GM23248 (cell line): Measurements from ENCODE around the gene PREP.

Source experiments
- EZH2 ChIP-seq: fragments of 200-600 bp; sonication (generic); IDR thresholded peaks from 2 replicates; pipeline ENCODE4 v1.6.1; 2018; ENCODE audit warnings: antibody characterized with exemption, mild to moderate bottlenecking; ENCODE audit not compliant: insufficient read depth, poor library complexity, severe bottlenecking
- EZH2phosphoT487 ChIP-seq: fragments of 200-600 bp; sonication (generic); IDR thresholded peaks from 2 replicates; pipeline ENCODE4 v1.6.1; 2018; ENCODE audit warnings: antibody characterized with exemption, moderate library complexity, mild to moderate bottlenecking, low read depth; ENCODE audit not compliant: insufficient read depth

- TF ChIP-seq EZH2phosphoT487 (no peak), EZH2 (no peak)
Observed at GRCh38 chr6:105330364-105330763, 72.5 kb downstream of the PREP start.
